HCT116 (cell line): ENCODE measurements around the gene HK3. TPM values are rescaled to one million over a fixed set of nuclear protein-coding genes. Genes with fewer than 3 reads are reported as not detected.

ENCODE experiments used
- ATAC-seq: fragments of 200-7000 bp; cut with Tn5 transposase; 2 replicates; pipeline ENCODE4 v1.9.1; 2020; ENCODE audit warnings: mild to moderate bottlenecking, moderate library complexity
- BruUV-seq: library from RNA; stranded (reverse); fragments of 400-500 nt; replicated peaks from 2 replicates; lab custom pipeline; 2021; lab: Mats Ljungman, UMichigan
- CTCF ChIA-PET: fragments of 300-600 bp; sonication (Branson Sonifier 250); formaldehyde crosslinking; loops from one replicate; lab custom pipeline; 2021; ENCODE audit warnings: antibody characterized with exemption; lab: Charles Lee
- POLR2A ChIA-PET: fragments of 300-600, 350-600 bp; sonication (Branson Sonifier 250); formaldehyde crosslinking; loops from one replicate; lab custom pipeline; 2021; ENCODE audit warnings: antibody characterized with exemption; lab: Charles Lee
- RAD21 ChIA-PET, 2 experiments: fragments of 300-600 bp; sonication (Branson Sonifier 250); formaldehyde crosslinking; loops; one replicate each; lab custom pipeline; 2023; ENCODE audit warnings: low total read pairs in 2 of 2; ENCODE audit not compliant: uncharacterized antibody in 2 of 2, unreplicated experiment in 2 of 2, low non-redundant PET in 1 of 2; lab: Charles Lee
- DNase-seq: peaks from one replicate; pipeline ENCODE4 v3.0.0-alpha.2; 2010; ENCODE audit warnings: low read depth, low spot score
- H2AFZ ChIP-seq: fragments of 200-600 bp; shearing (Covaris generic), sonication (generic); 2 replicates; pipeline ENCODE4 v1.6.1; 2017; ENCODE audit warnings: low read depth, mixed run types, mixed read lengths, antibody characterized with exemption, low read length; ENCODE audit not compliant: poor library complexity, severe bottlenecking
- H3K27ac ChIP-seq: 2 replicates; pipeline ENCODE4 v1.5.1; 2012; ENCODE audit warnings: low read depth, low read length
- H3K27me3 ChIP-seq: fragments of 200-600 bp; sonication (generic); 2 replicates; pipeline ENCODE4 v1.6.1; 2016; ENCODE audit warnings: mixed run types, low read length, mixed read lengths; ENCODE audit not compliant: insufficient read depth
- H3K36me3 ChIP-seq, 2 experiments: fragments of 200-500 bp in 1 of 2; fragments of 200-600 bp in 1 of 2; sonication (Bioruptor generic) in 1 of 2; sonication (generic) in 1 of 2; 2 replicates each; pipeline versions ENCODE4 v1.5.1 to v1.6.1; 2014 to 2016; ENCODE audit warnings: low read length in 2 of 2, inconsistent platforms in 1 of 2, mixed read lengths in 1 of 2, mixed run types in 1 of 2; ENCODE audit not compliant: insufficient read depth in 2 of 2, control insufficient read depth in 1 of 2
- H3K4me1 ChIP-seq, 2 experiments: fragments of 200-600 bp in 1 of 2; sonication (generic) in 1 of 2; 2 replicates each; pipeline versions ENCODE4 v1.5.1 to v1.6.1; 2012 to 2017; ENCODE audit warnings: low read length in 2 of 2, inconsistent platforms in 1 of 2, mild to moderate bottlenecking in 1 of 2, mixed read lengths in 1 of 2, mixed run types in 1 of 2, moderate library complexity in 1 of 2; ENCODE audit not compliant: insufficient read depth in 2 of 2, control insufficient read depth in 1 of 2
- H3K4me2 ChIP-seq: fragments of 200-600 bp; sonication (generic); 2 replicates; pipeline ENCODE4 v1.6.1; 2017; ENCODE audit warnings: mixed run types, low read length, mixed read lengths
- H3K4me3 ChIP-seq, 2 experiments: fragments of 200-600 bp in 1 of 2; sonication (generic) in 1 of 2; replicated peaks in 1 of 2; 2 replicates each; pipeline ENCODE4 v1.5.1; 2011 to 2016; ENCODE audit warnings: low read length in 2 of 2, control low read depth in 1 of 2, low read depth in 1 of 2, mild to moderate bottlenecking in 1 of 2, mixed read lengths in 1 of 2, mixed run types in 1 of 2
- H3K79me2 ChIP-seq: fragments of 200-600 bp; sonication (generic); 2 replicates; pipeline ENCODE4 v1.6.1; 2017; ENCODE audit warnings: mild to moderate bottlenecking, mixed run types, low read length, moderate library complexity, mixed read lengths; ENCODE audit not compliant: insufficient read depth
- H3K9ac ChIP-seq: fragments of 200-600 bp; sonication (generic); 2 replicates; pipeline ENCODE4 v1.6.1; 2016; ENCODE audit warnings: low read length, mixed read lengths
- H3K9me2 ChIP-seq: fragments of 200-600 bp; sonication (generic), shearing (Covaris generic); 2 replicates; pipeline ENCODE4 v1.6.1; 2017; ENCODE audit warnings: mixed run types, mild to moderate bottlenecking, moderate library complexity; ENCODE audit not compliant: insufficient read depth
- H3K9me3 ChIP-seq, 2 experiments: fragments of 200-500 bp in 1 of 2; fragments of 200-600 bp in 1 of 2; sonication (Bioruptor generic) in 1 of 2; sonication (generic) in 1 of 2; 2 replicates each; pipeline ENCODE4 v1.6.1; 2014 to 2017; ENCODE audit warnings: low read length in 2 of 2, mixed read lengths in 2 of 2, inconsistent platforms in 1 of 2, low read depth in 1 of 2, mild to moderate bottlenecking in 1 of 2, mixed run types in 1 of 2, moderate library complexity in 1 of 2; ENCODE audit not compliant: control insufficient read depth in 1 of 2, insufficient read depth in 1 of 2
- H4K20me1 ChIP-seq: fragments of 200-600 bp; sonication (generic), shearing (Covaris generic); 2 replicates; pipeline ENCODE4 v1.6.1; 2017; ENCODE audit warnings: mixed run types, mild to moderate bottlenecking, moderate library complexity; ENCODE audit not compliant: insufficient read depth
- CBX3 ChIP-seq: IDR thresholded peaks from 2 replicates; pipeline ENCODE4 v1.6.1; 2012; ENCODE audit warnings: low read depth
- CEBPB ChIP-seq: IDR thresholded peaks from 2 replicates; pipeline ENCODE4 v1.6.1; 2012; ENCODE audit warnings: low read depth
- CTCF ChIP-seq, 3 experiments: fragments of 200-600 bp in 1 of 3; sonication (generic) in 1 of 3; IDR thresholded peaks in 2 of 3; conservative IDR thresholded peaks in 1 of 3; 2 replicates each; pipeline ENCODE4 v1.5.1; 2012 to 2017; ENCODE audit warnings: low read depth in 2 of 3, low read length in 2 of 3, antibody characterized with exemption in 1 of 3, borderline replicate concordance in 1 of 3, control low read depth in 1 of 3, mild to moderate bottlenecking in 1 of 3, mixed read lengths in 1 of 3, mixed run types in 1 of 3, moderate library complexity in 1 of 3; ENCODE audit not compliant: insufficient read depth in 1 of 3
- EGR1 ChIP-seq: IDR thresholded peaks from 2 replicates; pipeline ENCODE4 v1.6.1; 2012; ENCODE audit warnings: low read depth
- ELF1 ChIP-seq: IDR thresholded peaks from 2 replicates; pipeline ENCODE4 v1.6.1; 2012; ENCODE audit warnings: low read depth, borderline replicate concordance
- EZH2 ChIP-seq: fragments of 200-600 bp; sonication (generic); IDR thresholded peaks from 2 replicates; pipeline ENCODE4 v1.6.1; 2017; ENCODE audit warnings: antibody characterized with exemption, mixed run types
- EZH2phosphoT487 ChIP-seq: fragments of 200-600 bp; IDR thresholded peaks from 2 replicates; pipeline ENCODE4 v1.6.1; 2018; ENCODE audit warnings: antibody characterized with exemption, borderline replicate concordance
- FOSL1 ChIP-seq: IDR thresholded peaks from 2 replicates; pipeline ENCODE4 v1.6.1; 2012; ENCODE audit warnings: low read depth
- JUND ChIP-seq: IDR thresholded peaks from 2 replicates; pipeline ENCODE4 v1.6.1; 2012
- MAX ChIP-seq: IDR thresholded peaks from 2 replicates; pipeline ENCODE4 v1.6.1; 2012
- POLR2AphosphoS5 ChIP-seq: IDR thresholded peaks from 2 replicates; pipeline ENCODE4 v1.6.1; 2011; ENCODE audit warnings: mild to moderate bottlenecking, low read depth, low read length, moderate library complexity
- RAD21 ChIP-seq: IDR thresholded peaks from 2 replicates; pipeline ENCODE4 v1.6.1; 2012; ENCODE audit warnings: low read depth, mild to moderate bottlenecking
- REST ChIP-seq: IDR thresholded peaks from 2 replicates; pipeline ENCODE4 v1.6.1; 2012; ENCODE audit warnings: low read depth
- SP1 ChIP-seq: IDR thresholded peaks from 2 replicates; pipeline ENCODE4 v1.6.1; 2012; ENCODE audit warnings: low read depth
- TCF7L2 ChIP-seq: IDR thresholded peaks from 2 replicates; pipeline ENCODE4 v1.7.0; 2011; ENCODE audit warnings: borderline replicate concordance, inconsistent platforms; ENCODE audit not compliant: insufficient read depth, insufficient read length; ENCODE audit errors: extremely low read depth
- YY1 ChIP-seq: IDR thresholded peaks from 2 replicates; pipeline ENCODE4 v1.6.1; 2011; ENCODE audit warnings: low read length, low read depth, moderate library complexity, mild to moderate bottlenecking; ENCODE audit not compliant: insufficient replicate concordance; ENCODE audit errors: extremely low read depth
- ZNF274 ChIP-seq: fragments of 200-500 bp; sonication (Bioruptor generic); IDR thresholded peaks from 2 replicates; pipeline ENCODE4 v1.6.1; 2014; ENCODE audit warnings: mild to moderate bottlenecking, low read depth, low read length, inconsistent platforms
- intact Hi-C: fragments of 100-400 bp; cut with micrococcal nuclease; formaldehyde crosslinking; loops from 2 replicates; pipeline ENCODE4 v1.10.0; 2022
- total RNA-seq: library from RNA; stranded (reverse); gene quantifications from one replicate; pipeline ENCODE4 v1.2.1, GENCODE V29; 2021; ENCODE audit not compliant: unreplicated experiment

The HK3 gene
- total RNA-seq, 1 experiment from 2014 or later, result 0.30 TPM

- Histone ChIP-seq H3K9ac (no peak overlapping the region), H3K27ac (no peak overlapping the region), H3K4me1 (no peaks in the 10 kb centered on the region), H3K27me3 (no peaks in the 10 kb centered on the region), H3K4me2 (no peak overlapping the region), H3K9me3 (no peaks in the 10 kb centered on the region), H3K9me2 (no peaks in the 10 kb centered on the region), H3K79me2 (peaks cover 16% of the 10 kb centered on the region; the same call in 1 of the 2 replicates), H3K4me3 (no peak overlapping the region), H3K36me3 (no peaks in the 10 kb centered on the region), H2AFZ (no peak overlapping the region), H4K20me1 (no peaks in the 10 kb centered on the region)
- POLR2A ChIA-PET, result no interaction called here
- intact Hi-C loops, result no loop called here
- CTCF ChIA-PET, result no interaction called here
- DNase-seq (no peak), ATAC-seq (no peak)
- BruUV-seq, result no TSS peak
- no peak for TF ChIP-seq REST
- TF ChIP-seq SP1, result no peak
- no peak for TF ChIP-seq JUND
- no peak for TF ChIP-seq FOSL1
- no peak for TF ChIP-seq MAX
- no peak for TF ChIP-seq EGR1
- TF ChIP-seq CBX3, result no peak
- TF ChIP-seq ZNF274, result no peak
- no peak for TF ChIP-seq ELF1
- no peak for TF ChIP-seq YY1
- TF ChIP-seq POLR2AphosphoS5, result no peak
- no peak for TF ChIP-seq TCF7L2
- TF ChIP-seq RAD21, result no peak
- no peak for TF ChIP-seq EZH2
- TF ChIP-seq EZH2phosphoT487, result no peak
- TF ChIP-seq CTCF (IDR thresholded peaks at IDR 0.05 in 2 of 3, conservative IDR thresholded peaks at IDR 0.05 in 1 of 3; ENCODE audit: borderline replicate concordance in 1 of 3, insufficient read depth in 1 of 3, low read depth in 2 of 3, low read length in 2 of 3), result no peak
- no peak for TF ChIP-seq CEBPB
- RAD21 ChIA-PET, result no interaction called here
These were observed 19.5 kb upstream of the HK3 start for GRCh38 chr5:176918613-176919012.
